HEK293 (cell line): ENCODE data around the gene AFF1.

ENCODE experiments used
- BCL11A ChIP-seq: fragments of 450-650 bp; formaldehyde crosslinking; IDR thresholded peaks from 2 replicates; pipeline ENCODE4 v1.5.1; 2016; ENCODE audit warnings: low read depth, missing biosample characterization, missing genetic modification characterization
- FEZF1 ChIP-seq: fragments of 450-650 bp; formaldehyde crosslinking; IDR thresholded peaks from 2 replicates; pipeline ENCODE4 v1.5.1; 2016; ENCODE audit warnings: missing biosample characterization, missing genetic modification characterization
- GLI2 ChIP-seq: fragments of 450-650 bp; formaldehyde crosslinking; IDR thresholded peaks from 2 replicates; pipeline ENCODE4; 2017; ENCODE audit warnings: missing biosample characterization, missing genetic modification characterization, low read depth, borderline replicate concordance
- GLI4 ChIP-seq: fragments of 450-650 bp; formaldehyde crosslinking; IDR thresholded peaks from 2 replicates; pipeline ENCODE4 v1.5.1; 2016; ENCODE audit warnings: missing biosample characterization, missing genetic modification characterization
- GLIS1 ChIP-seq: fragments of 450-650 bp; formaldehyde crosslinking; IDR thresholded peaks from 2 replicates; pipeline ENCODE4 v1.5.1; 2016; ENCODE audit warnings: missing biosample characterization, missing genetic modification characterization
- HOXC10 ChIP-seq: sonication (generic); formaldehyde crosslinking; IDR thresholded peaks from 2 replicates; pipeline ENCODE4 v1.8.1; 2023; ENCODE audit warnings: mild to moderate bottlenecking, missing genetic modification reagents
- PATZ1 ChIP-seq: fragments of 450-650 bp; formaldehyde crosslinking; IDR thresholded peaks from 2 replicates; pipeline ENCODE4 v1.5.1; 2016; ENCODE audit warnings: missing biosample characterization, missing genetic modification characterization
- REPIN1 ChIP-seq: fragments of 450-650 bp; formaldehyde crosslinking; IDR thresholded peaks from 2 replicates; pipeline ENCODE4 v1.5.1; 2017; ENCODE audit warnings: missing biosample characterization, missing genetic modification characterization, low read depth
- SCRT1 ChIP-seq: fragments of 450-650 bp; formaldehyde crosslinking; IDR thresholded peaks from 2 replicates; pipeline ENCODE4 v1.5.1; 2016; ENCODE audit warnings: missing biosample characterization, missing genetic modification characterization, borderline replicate concordance
- SP7 ChIP-seq: fragments of 450-650 bp; formaldehyde crosslinking; IDR thresholded peaks from 2 replicates; pipeline ENCODE4 v1.5.1; 2016; ENCODE audit warnings: missing biosample characterization, missing genetic modification characterization
- TCF7L2 ChIP-seq: IDR thresholded peaks from 2 replicates; pipeline ENCODE4 v1.6.1; 2011; ENCODE audit warnings: low read depth, mild to moderate bottlenecking, inconsistent platforms, low read length, moderate library complexity, borderline replicate concordance
- YY1 ChIP-seq: fragments of 450-650 bp; formaldehyde crosslinking; IDR thresholded peaks from 2 replicates; pipeline ENCODE4 v1.5.1; 2018; ENCODE audit warnings: missing biosample characterization, missing genetic modification characterization
- ZBTB21 ChIP-seq: fragments of 450-650 bp; formaldehyde crosslinking; IDR thresholded peaks from 2 replicates; pipeline ENCODE4 v1.5.1; 2017; ENCODE audit warnings: missing biosample characterization, missing genetic modification characterization
- ZNF132 ChIP-seq: fragments of 450-650 bp; formaldehyde crosslinking; IDR thresholded peaks from 2 replicates; pipeline ENCODE4 v1.5.1; 2017; ENCODE audit warnings: missing biosample characterization, missing genetic modification characterization, borderline replicate concordance
- ZNF138 ChIP-seq: fragments of 450-650 bp; formaldehyde crosslinking; IDR thresholded peaks from 2 replicates; pipeline ENCODE4 v1.5.1; 2016; ENCODE audit warnings: missing biosample characterization, missing genetic modification characterization, borderline replicate concordance
- ZNF140 ChIP-seq: fragments of 450-650 bp; formaldehyde crosslinking; IDR thresholded peaks from 2 replicates; pipeline ENCODE4 v1.5.1; 2016; ENCODE audit warnings: missing biosample characterization, missing genetic modification characterization
- ZNF16 ChIP-seq: fragments of 450-650 bp; formaldehyde crosslinking; IDR thresholded peaks from 2 replicates; pipeline ENCODE4 v1.5.1; 2016; ENCODE audit warnings: low read depth, missing biosample characterization, missing genetic modification characterization
- ZNF169 ChIP-seq: fragments of 450-650 bp; formaldehyde crosslinking; IDR thresholded peaks from 2 replicates; pipeline ENCODE4 v1.5.1; 2016; ENCODE audit warnings: missing biosample characterization, missing genetic modification characterization
- ZNF174 ChIP-seq: fragments of 450-650 bp; formaldehyde crosslinking; IDR thresholded peaks from 2 replicates; pipeline ENCODE4 v1.5.0; 2017; ENCODE audit warnings: missing biosample characterization, mild to moderate bottlenecking, missing genetic modification characterization
- ZNF2 ChIP-seq: fragments of 450-650 bp; formaldehyde crosslinking; IDR thresholded peaks from 2 replicates; pipeline ENCODE4 v1.5.1; 2016; ENCODE audit warnings: missing biosample characterization, missing genetic modification characterization
- ZNF280C ChIP-seq: fragments of 450-650 bp; formaldehyde crosslinking; IDR thresholded peaks from 2 replicates; pipeline ENCODE4 v1.5.1; 2016; ENCODE audit warnings: missing biosample characterization, missing genetic modification characterization
- ZNF335 ChIP-seq: fragments of 450-650 bp; formaldehyde crosslinking; conservative IDR thresholded peaks from 2 replicates; pipeline ENCODE4 v1.5.1; 2016; ENCODE audit warnings: missing biosample characterization, missing genetic modification characterization
- ZNF394 ChIP-seq: fragments of 450-650 bp; formaldehyde crosslinking; IDR thresholded peaks from 2 replicates; pipeline ENCODE4 v1.5.1; 2016; ENCODE audit warnings: missing biosample characterization, missing genetic modification characterization, mild to moderate bottlenecking, moderate library complexity, borderline replicate concordance
- ZNF433 ChIP-seq: fragments of 450-650 bp; formaldehyde crosslinking; IDR thresholded peaks from 2 replicates; pipeline ENCODE4 v1.5.1; 2016; ENCODE audit warnings: missing biosample characterization, missing genetic modification characterization, low read depth
- ZNF48 ChIP-seq: fragments of 450-650 bp; formaldehyde crosslinking; IDR thresholded peaks from 2 replicates; pipeline ENCODE4 v1.5.1; 2016; ENCODE audit warnings: missing biosample characterization, missing genetic modification characterization
- ZNF514 ChIP-seq: fragments of 450-650 bp; formaldehyde crosslinking; IDR thresholded peaks from 2 replicates; pipeline ENCODE4 v1.5.1; 2016; ENCODE audit warnings: missing biosample characterization, missing genetic modification characterization
- ZNF544 ChIP-seq: fragments of 450-650 bp; formaldehyde crosslinking; IDR thresholded peaks from 2 replicates; pipeline ENCODE4 v1.5.0; 2017; ENCODE audit warnings: missing biosample characterization, missing genetic modification characterization
- ZNF560 ChIP-seq: fragments of 450-650 bp; formaldehyde crosslinking; IDR thresholded peaks from 2 replicates; pipeline ENCODE4 v1.5.1; 2017; ENCODE audit warnings: missing biosample characterization, missing genetic modification characterization, borderline replicate concordance
- ZNF580 ChIP-seq: fragments of 450-650 bp; formaldehyde crosslinking; IDR thresholded peaks from 2 replicates; pipeline ENCODE4 v1.5.1; 2016; ENCODE audit warnings: missing biosample characterization, missing genetic modification characterization
- ZNF585B ChIP-seq: fragments of 450-650 bp; formaldehyde crosslinking; IDR thresholded peaks from 2 replicates; pipeline ENCODE4 v1.5.1; 2016; ENCODE audit warnings: missing biosample characterization, missing genetic modification characterization
- ZNF600 ChIP-seq: fragments of 450-650 bp; formaldehyde crosslinking; IDR thresholded peaks from 2 replicates; pipeline ENCODE4 v1.5.1; 2016; ENCODE audit warnings: missing biosample characterization, missing genetic modification characterization
- ZNF610 ChIP-seq: fragments of 450-650 bp; formaldehyde crosslinking; IDR thresholded peaks from 2 replicates; pipeline ENCODE4 v1.5.1; 2016; ENCODE audit warnings: missing biosample characterization, missing genetic modification characterization, borderline replicate concordance
- ZNF621 ChIP-seq: fragments of 450-650 bp; formaldehyde crosslinking; IDR thresholded peaks from 2 replicates; pipeline ENCODE4 v1.5.1; 2017; ENCODE audit warnings: missing biosample characterization, missing genetic modification characterization
- ZNF658 ChIP-seq: fragments of 450-650 bp; formaldehyde crosslinking; IDR thresholded peaks from 2 replicates; pipeline ENCODE4; 2016; ENCODE audit warnings: missing biosample characterization, missing genetic modification characterization
- ZNF664 ChIP-seq: fragments of 450-650 bp; formaldehyde crosslinking; IDR thresholded peaks from 2 replicates; pipeline ENCODE4 v1.5.1; 2016; ENCODE audit warnings: missing biosample characterization, missing genetic modification characterization
- ZNF692 ChIP-seq: fragments of 450-650 bp; formaldehyde crosslinking; IDR thresholded peaks from 2 replicates; pipeline ENCODE4 v1.5.1; 2016; ENCODE audit warnings: missing biosample characterization, missing genetic modification characterization
- ZNF776 ChIP-seq: fragments of 450-650 bp; formaldehyde crosslinking; IDR thresholded peaks from 2 replicates; pipeline ENCODE4 v1.5.0; 2017; ENCODE audit warnings: missing biosample characterization, missing genetic modification characterization, borderline replicate concordance
- ZXDB ChIP-seq: fragments of 450-650 bp; formaldehyde crosslinking; IDR thresholded peaks from 2 replicates; pipeline ENCODE4 v1.5.1; 2016; ENCODE audit warnings: missing biosample characterization, missing genetic modification characterization

The AFF1 gene

GRCh38 chr4:86927843-86928395, 6.9 kb upstream of the AFF1 start (continued):
- TF ChIP-seq PATZ1: peak; percentile 44; the same call in 1 of the 2 replicates
- no peak for TF ChIP-seq ZNF544 (tag by site-specific recombination)
- no peak for TF ChIP-seq FEZF1 (tag by site-specific recombination)
- no peak for TF ChIP-seq ZNF776 (tag by site-specific recombination)
- no peak for TF ChIP-seq GLI4 (tag by site-specific recombination)
- TF ChIP-seq TCF7L2: no peak
- no peak for TF ChIP-seq ZNF664 (tag by site-specific recombination)
- TF ChIP-seq ZNF2 (tag by site-specific recombination): no peak
- no peak for TF ChIP-seq ZNF621 (tag by site-specific recombination)
- TF ChIP-seq YY1 (tag by site-specific recombination): no peak
- no peak for TF ChIP-seq ZNF514 (tag by site-specific recombination)
- peak; percentile 57 for TF ChIP-seq ZNF335
- no peak for TF ChIP-seq GLIS1
- no peak for TF ChIP-seq ZNF138 (tag by site-specific recombination)
- no peak for TF ChIP-seq ZNF140 (tag by site-specific recombination)
- TF ChIP-seq REPIN1 (tag by site-specific recombination): no peak
- no peak for TF ChIP-seq SCRT1
- no peak for TF ChIP-seq HOXC10
- TF ChIP-seq ZNF132: no peak
- TF ChIP-seq ZNF610 (tag by site-specific recombination): no peak
- TF ChIP-seq ZNF16: no peak
- TF ChIP-seq ZNF394 (tag by site-specific recombination): peak; percentile 26; the same call in 1 of the 2 replicates
- 0 out of 2 replicates have a peak, but pooled peaks have one; percentile 43 for TF ChIP-seq ZXDB (tag by site-specific recombination)
- no peak for TF ChIP-seq ZNF433 (tag by site-specific recombination)
- no peak for TF ChIP-seq ZNF48
- TF ChIP-seq ZNF600 (tag by site-specific recombination): 0 out of 2 replicates have a peak, but pooled peaks have one; percentile 14
- no peak for TF ChIP-seq ZNF560 (tag by site-specific recombination)
- no peak for TF ChIP-seq ZNF174 (tag by site-specific recombination)
- TF ChIP-seq GLI2 (tag by site-specific recombination): no peak
- no peak for TF ChIP-seq ZNF580 (tag by site-specific recombination)
- TF ChIP-seq ZNF169 (tag by site-specific recombination): no peak
- no peak for TF ChIP-seq ZNF658 (tag by site-specific recombination)
- TF ChIP-seq SP7 (tag by site-specific recombination): peak; percentile 87; the same call in 1 of the 2 replicates
- no peak for TF ChIP-seq ZNF692 (tag by site-specific recombination)
- no peak for TF ChIP-seq ZNF585B (tag by site-specific recombination)
- peak; percentile 76 for TF ChIP-seq ZBTB21 (tag by site-specific recombination)
- no peak for TF ChIP-seq ZNF280C (tag by site-specific recombination)
- TF ChIP-seq BCL11A (tag by site-specific recombination): no peak
